ENCODE measurements around the gene THUMPD2. TPM values are rescaled to one million over a fixed set of nuclear protein-coding genes. Genes with fewer than 3 reads are reported as not detected.
A peak's percentile ranks its signal among the peaks of the same experiment; 100 is the strongest.

Gene THUMPD2
- total RNA-seq, 1 experiment from 2014 or later, result 6.8 TPM

DNA sequence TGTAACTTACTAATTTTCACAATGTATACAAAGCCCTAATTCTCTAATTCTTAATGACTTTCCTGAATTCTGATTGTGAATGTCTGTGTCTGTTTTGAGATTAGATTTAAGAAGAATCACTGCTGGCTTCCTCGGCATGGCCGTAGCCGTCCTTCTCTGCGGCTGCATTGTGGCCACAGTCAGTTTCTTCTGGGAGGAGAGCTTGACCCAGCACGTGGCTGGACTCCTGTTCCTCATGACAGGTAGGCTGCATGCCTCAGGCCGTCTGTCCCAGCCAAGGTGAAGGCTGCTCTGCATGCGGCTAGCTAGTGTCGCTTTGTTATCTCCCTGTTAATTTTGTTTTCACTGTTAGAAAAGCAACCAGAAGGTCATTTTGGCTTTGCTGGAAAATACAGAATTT lies 72.1 kb downstream of the THUMPD2 start:
- H3K4me3 ChIP-seq, result no peak overlapping the region
- no peaks in the 10 kb centered on the region for H3K27me3 ChIP-seq
- H3K36me3 ChIP-seq, result no peaks in the 10 kb centered on the region
- DNase-seq, result no peak
- H3K9me3 ChIP-seq, result peaks cover 7% of the 10 kb centered on the region; the same call in 1 of the 2 replicates

DNA sequence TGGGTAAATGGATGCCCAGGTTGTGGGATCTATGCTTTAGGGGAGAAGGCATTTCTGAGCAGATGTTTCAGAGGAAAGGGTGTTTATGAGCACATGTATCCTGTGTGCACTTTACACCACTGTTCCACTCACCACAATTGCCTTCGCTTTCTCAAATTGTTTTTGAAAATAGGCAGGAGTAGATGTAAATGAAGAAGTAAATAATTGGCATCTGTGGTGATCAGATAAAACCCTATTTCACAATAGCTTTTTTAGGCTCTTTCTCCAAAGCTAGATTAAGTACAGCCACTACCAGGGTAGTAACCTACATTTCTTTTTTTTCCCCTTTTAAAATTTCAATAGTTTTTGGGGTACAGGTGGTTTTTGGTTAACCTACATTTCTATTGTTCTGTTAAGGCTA lies 72.7 kb downstream of the THUMPD2 start:
- Histone ChIP-seq H3K36me3 (no peaks in the 10 kb centered on the region), H3K27me3 (no peaks in the 10 kb centered on the region), H3K9me3 (peaks cover 10% of the 10 kb centered on the region; the same call in 1 of the 2 replicates), H3K4me3 (no peak overlapping the region)
- no peak for DNase-seq

DNA sequence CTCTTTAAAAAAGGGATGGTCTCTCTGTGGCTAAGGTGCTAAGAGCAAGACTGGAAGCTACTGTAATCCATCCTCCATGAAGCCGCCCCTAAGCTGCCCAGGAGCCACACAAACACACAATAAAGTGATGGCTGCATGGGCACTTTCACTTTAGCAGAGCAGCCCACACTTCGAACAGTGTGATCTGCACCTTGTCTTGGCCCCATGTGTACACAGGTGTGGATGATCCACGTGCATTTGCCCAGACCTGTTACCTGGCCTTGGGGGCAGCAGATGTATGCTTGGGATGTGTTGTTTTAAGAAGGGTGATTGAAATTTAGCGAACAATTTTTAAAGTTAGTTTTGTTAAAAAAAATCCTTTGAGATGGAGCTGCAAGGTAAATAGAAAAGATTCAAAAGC lies 73.4 kb downstream of the THUMPD2 start:
- Histone ChIP-seq H3K36me3 (no peaks in the 10 kb centered on the region), H3K9me3 (peaks cover 15% of the 10 kb centered on the region; the same call in 1 of the 2 replicates), H3K4me3 (no peak overlapping the region), H3K27me3 (no peaks in the 10 kb centered on the region)
- DNase-seq, result no peak

DNA sequence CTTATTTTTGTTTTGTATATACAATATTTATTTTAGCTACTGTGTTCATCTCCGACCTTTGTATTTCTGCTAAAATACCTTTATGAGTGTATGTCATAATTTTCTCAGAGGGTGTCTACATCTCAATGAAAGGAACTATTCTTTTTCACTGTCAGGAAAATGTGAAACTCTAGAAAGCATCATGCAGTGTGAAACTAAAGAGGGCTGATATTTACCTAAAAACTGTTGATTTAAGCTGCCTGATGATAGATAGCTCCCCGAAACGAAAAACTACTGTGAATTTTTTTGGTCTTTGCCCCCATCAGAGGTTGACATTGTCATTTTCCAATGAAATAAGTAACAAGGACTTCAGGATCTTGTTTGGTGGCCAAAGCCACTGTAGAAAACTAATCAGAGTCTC lies 74.5 kb downstream of the THUMPD2 start:
- Histone ChIP-seq H3K4me3 (no peak overlapping the region), H3K9me3 (peaks cover 23% of the 10 kb centered on the region; the same call in 1 of the 2 replicates), H3K27me3 (no peaks in the 10 kb centered on the region), H3K36me3 (no peaks in the 10 kb centered on the region)
- DNase-seq, result no peak

DNA sequence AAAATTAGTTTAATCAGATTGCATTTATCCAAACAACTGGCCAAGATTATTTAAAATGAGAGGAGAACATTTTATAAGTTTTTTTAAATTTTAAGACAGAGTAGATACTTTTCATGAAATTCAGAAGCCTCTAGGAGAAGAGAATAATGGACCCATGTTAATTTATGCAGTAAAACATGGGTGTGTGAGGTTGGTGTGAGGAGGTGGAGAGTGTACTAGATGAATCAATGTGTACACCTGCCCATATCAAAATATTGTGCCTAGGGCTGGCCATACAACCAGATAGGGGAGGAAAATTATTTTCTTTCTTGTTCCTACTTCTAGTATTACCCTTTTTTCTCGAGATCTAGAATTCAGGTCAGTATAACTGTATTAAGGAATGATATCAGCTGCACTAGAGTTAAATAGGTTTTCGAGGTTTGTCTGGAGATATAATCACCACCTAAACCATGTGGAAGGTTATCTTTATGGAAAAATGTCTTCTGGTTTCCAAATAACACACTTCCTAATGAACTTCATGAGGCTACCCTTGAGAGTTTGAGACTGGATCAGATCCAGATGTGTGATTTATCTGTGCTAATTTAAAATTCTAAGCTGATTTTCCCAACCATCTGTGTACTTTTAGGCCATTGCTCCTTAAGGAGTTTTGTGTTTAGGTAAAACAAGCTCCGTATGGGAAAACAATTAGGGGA lies 75.7 kb downstream of the THUMPD2 start:
- Histone ChIP-seq H3K27me3 (no peaks in the 10 kb centered on the region), H3K4me3 (no peak overlapping the region), H3K36me3 (no peaks in the 10 kb centered on the region), H3K9me3 (peaks cover 27% of the 10 kb centered on the region; the same call in 1 of the 2 replicates)
- no peak for DNase-seq

DNA sequence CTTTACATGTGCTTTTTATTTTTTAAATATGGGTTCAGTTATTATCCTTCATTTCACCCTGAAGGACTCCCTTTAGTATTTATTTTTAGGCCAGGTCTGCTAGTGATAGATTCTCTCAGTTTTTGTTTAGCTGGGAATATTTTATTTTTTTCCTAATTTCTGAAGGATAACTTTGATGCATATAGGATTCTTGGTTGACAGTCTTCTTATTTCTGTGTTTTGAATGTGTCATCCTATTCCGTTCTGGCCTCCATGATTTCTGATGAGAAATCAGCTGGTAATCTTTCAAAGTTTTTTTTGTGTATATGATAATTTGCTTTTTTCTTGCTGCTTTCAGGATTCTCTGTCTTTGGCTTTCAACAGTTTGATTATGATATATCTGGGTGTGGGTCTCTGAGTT lies 77.9 kb downstream of the THUMPD2 start:
- H3K36me3 ChIP-seq, result no peaks in the 10 kb centered on the region
- no peak for DNase-seq

DNA sequence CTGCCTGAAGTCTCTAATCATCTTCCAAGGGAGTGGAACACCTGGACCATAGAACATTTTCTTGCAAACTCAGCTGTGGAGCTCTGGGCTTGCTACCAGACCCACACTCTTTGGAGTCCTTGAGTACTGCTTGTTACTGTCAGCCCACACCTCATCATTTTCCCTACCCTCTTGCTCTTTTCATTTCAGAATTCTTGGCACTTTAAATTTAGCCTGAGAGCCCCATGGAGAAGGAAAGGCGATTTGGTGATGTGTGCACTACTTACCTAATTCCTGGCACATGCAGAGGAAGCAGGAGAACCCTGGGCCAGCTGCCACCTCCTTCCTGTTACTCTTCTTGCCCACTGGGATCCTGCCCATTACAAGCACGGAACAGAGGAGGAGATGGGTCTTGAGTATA lies 81.6 kb downstream of the THUMPD2 start:
- peaks cover 25% of the 10 kb centered on the region; the same call in 1 of the 2 replicates for H3K9me3 ChIP-seq
- peak; percentile 54 for DNase-seq
- H3K36me3 ChIP-seq, result no peaks in the 10 kb centered on the region
- no peaks in the 10 kb centered on the region for H3K27me3 ChIP-seq
- no peak overlapping the region for H3K4me3 ChIP-seq

More for the DNA sequence above, 77.9 kb downstream of the THUMPD2 start:
- Histone ChIP-seq H3K27me3 (no peaks in the 10 kb centered on the region), H3K4me3 (no peak overlapping the region), H3K9me3 (peaks cover 27% of the 10 kb centered on the region; the same call in 1 of the 2 replicates)

DNA sequence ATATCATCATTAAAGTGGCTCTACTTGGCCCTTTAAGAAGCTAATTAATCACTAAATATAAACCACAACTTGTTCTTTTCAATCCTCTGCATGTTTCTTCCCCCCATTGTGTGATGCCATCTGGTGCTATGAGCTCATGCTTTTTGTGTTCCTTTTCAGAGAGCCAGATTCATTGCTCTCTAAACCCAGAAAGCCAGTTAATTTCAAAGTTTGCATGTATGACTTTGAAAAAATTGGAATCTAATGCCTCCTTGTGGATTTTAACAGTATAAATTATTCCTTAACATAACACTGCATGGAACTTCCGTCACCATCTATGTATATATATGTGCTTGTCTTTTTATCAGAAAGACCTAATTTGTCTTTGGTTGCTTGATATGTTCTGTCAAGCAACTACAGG lies 82.2 kb downstream of the THUMPD2 start:
- Histone ChIP-seq H3K4me3 (no peak overlapping the region), H3K36me3 (no peaks in the 10 kb centered on the region), H3K9me3 (peaks cover 20% of the 10 kb centered on the region; the same call in 1 of the 2 replicates), H3K27me3 (no peaks in the 10 kb centered on the region)
- no peak for DNase-seq

DNA sequence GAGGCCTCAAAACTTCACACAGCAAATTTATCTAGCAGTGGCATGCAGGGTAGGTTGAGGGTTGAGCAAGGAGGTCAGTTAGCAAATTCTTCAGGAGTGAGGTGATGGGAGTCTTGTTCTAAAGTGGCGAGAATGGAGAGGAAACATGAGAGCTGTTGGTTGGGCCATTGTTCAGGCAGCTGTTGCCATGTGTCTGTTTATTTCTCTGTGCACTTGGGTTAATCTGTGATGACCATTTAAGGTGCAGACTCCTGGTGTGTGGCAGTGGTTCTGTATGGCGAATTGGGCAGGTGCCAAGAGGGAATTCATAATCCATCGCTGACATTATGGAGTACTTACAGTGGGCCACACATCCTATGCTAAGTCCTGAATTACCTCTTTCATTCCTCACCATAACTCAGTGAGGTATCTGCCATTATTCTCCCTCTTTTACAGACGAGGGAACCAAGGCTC lies 82.9 kb downstream of the THUMPD2 start:
- H3K27me3 ChIP-seq, result no peaks in the 10 kb centered on the region
- H3K9me3 ChIP-seq, result peaks cover 18% of the 10 kb centered on the region; the same call in 1 of the 2 replicates
- H3K36me3 ChIP-seq, result no peaks in the 10 kb centered on the region
- no peak overlapping the region for H3K4me3 ChIP-seq
- DNase-seq, result peak; percentile 15

DNA sequence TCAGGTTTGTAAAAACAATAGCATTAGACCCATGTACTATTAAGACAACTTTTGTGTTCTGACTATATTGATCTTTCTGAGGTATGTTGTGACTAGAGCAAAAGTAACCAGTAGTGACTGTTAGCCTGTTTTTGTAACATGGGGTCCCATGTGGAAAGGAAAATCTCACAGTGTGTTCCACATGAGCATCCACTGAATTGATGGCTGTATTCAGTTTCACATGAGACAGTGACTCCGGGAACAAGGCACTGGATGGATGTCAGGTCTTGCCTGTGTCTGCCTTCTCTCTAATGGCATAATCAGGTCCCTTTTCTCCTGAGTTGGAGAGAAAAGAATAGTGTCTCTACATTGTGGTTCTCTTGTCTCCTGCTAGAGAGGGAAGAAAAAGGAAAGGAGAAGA lies 85.8 kb downstream of the THUMPD2 start:
- no peak for DNase-seq
- Histone ChIP-seq H3K27me3 (no peaks in the 10 kb centered on the region), H3K36me3 (no peaks in the 10 kb centered on the region)

DNA sequence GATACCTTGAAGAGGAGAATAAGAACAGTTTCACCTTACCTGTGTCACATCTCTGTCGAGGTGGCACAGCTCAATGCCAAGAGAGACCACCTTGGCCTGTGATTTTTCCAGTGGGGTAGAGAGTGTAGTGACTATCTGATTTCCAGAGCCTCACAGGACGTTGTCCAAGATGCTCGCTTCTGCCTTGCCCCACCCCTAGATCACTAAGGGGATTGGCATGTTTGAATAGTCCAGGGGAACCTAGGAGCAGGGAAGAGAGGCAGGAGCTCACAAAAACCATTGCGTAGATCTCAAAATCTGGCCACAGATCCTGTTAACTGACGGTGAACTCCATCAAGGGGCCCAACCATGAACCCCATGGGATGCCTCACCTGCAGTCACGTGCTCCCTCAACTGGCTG lies 89.2 kb downstream of the THUMPD2 start:
- Histone ChIP-seq H3K9me3 (0 out of 2 replicates have a peak, but pooled peaks cover 6% of the 10 kb centered on the region), H3K27me3 (no peaks in the 10 kb centered on the region), H3K4me3 (no peak overlapping the region), H3K36me3 (no peaks in the 10 kb centered on the region)
- no peak for DNase-seq

More for the DNA sequence above, 85.8 kb downstream of the THUMPD2 start:
- Histone ChIP-seq H3K9me3 (0 out of 2 replicates have a peak, but pooled peaks cover 6% of the 10 kb centered on the region), H3K4me3 (no peak overlapping the region)

DNA sequence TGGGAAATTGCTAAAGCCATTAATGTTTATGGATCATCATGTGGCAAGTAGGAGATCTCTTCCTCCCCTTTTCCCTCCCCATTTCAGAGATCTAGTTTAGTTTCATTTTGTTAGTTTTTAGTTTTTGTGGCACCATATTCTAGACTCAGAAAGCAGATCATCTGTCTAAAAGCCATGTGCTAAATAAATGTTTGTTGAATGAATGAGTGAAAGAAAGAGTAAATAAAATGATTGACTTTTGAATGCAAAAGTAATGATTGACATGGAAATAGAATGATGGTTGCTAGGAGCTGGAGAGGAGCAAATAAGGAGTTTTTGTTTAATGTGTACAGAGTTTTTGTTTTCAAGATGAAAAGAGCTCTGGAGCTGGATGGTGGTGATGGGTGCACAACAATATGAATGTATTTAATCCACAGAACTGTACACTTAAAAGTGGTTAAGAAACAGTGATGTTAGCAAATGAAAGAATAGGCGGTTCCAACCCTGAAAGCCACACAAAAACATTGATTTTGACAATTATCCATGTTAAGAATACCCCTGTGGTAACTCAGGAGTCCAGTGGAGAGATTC lies 89.7 kb downstream of the THUMPD2 start:
- Histone ChIP-seq H3K27me3 (no peaks in the 10 kb centered on the region), H3K36me3 (no peaks in the 10 kb centered on the region), H3K4me3 (no peak overlapping the region), H3K9me3 (0 out of 2 replicates have a peak, but pooled peaks cover 6% of the 10 kb centered on the region)
- no peak for DNase-seq

DNA sequence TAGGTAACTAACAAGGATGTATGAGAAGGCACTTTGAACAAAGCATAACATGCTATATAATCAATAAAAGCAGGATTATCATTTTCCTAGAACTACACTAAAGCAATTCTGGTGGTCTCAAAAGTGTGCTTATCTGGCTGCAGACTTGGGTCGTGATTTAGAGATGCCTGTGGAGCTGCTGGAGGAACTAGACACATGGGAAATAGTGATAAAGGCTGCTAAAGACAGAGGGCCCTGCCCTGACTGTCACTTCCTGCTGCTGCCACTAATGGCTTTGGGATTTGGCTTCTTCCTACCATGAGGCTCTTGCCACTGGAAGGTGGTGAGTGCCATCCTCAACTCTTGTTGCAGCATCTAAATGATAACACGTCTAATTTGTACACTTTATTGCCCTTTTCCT lies 90.9 kb downstream of the THUMPD2 start:
- H3K36me3 ChIP-seq, result no peaks in the 10 kb centered on the region
- 0 out of 2 replicates have a peak, but pooled peaks cover 6% of the 10 kb centered on the region for H3K9me3 ChIP-seq
- no peak for DNase-seq
- H3K27me3 ChIP-seq, result peaks cover under 1% of the 10 kb centered on the region; the same call in 1 of the 2 replicates
- no peak overlapping the region for H3K4me3 ChIP-seq

DNA sequence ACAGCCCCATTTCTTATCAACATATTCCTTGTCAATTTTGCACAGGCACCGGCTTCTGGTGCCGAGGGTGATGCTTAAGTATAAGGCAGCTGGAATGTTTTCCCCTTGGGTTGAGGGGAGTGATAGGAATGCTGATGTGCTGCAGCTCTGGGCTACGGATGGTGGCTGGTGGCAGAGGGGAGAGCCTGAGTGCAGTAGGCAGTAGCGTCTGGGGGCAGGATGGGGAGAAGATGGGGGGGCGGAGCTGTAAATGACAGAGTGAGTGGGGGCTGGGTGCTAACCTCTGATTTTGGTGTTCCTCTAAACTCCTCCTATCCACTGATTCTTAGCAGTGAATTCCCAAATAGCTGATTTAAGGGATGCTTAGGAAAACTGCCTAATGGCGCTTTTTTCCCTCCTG lies 92.6 kb downstream of the THUMPD2 start:
- Histone ChIP-seq H3K4me3 (no peak overlapping the region), H3K9me3 (0 out of 2 replicates have a peak, but pooled peaks cover 6% of the 10 kb centered on the region), H3K36me3 (no peaks in the 10 kb centered on the region), H3K27me3 (peaks cover 2% of the 10 kb centered on the region; the same call in 1 of the 2 replicates)
- no peak for DNase-seq

Data from MG63 (cell line).